Ishikawa (cell line): Measurements from ENCODE around the gene SCYL1.

Source experiments
- CEBPB ChIP-seq: IDR thresholded peaks from 2 replicates; pipeline ENCODE4 v1.6.1; 2012
- CREB1 ChIP-seq: IDR thresholded peaks from 2 replicates; pipeline ENCODE4 v1.6.1; 2012; ENCODE audit warnings: low read depth
- EGR1 ChIP-seq: IDR thresholded peaks from 2 replicates; pipeline ENCODE4 v1.6.1; 2012
- EP300 ChIP-seq: IDR thresholded peaks from 2 replicates; pipeline ENCODE4 v1.6.1; 2012; ENCODE audit warnings: borderline replicate concordance
- FOXM1 ChIP-seq: IDR thresholded peaks from 2 replicates; pipeline ENCODE4 v1.6.1; 2012; ENCODE audit warnings: low read depth, borderline replicate concordance
- NFIC ChIP-seq: IDR thresholded peaks from 2 replicates; pipeline ENCODE4 v1.6.1; 2012
- RAD21 ChIP-seq: IDR thresholded peaks from 2 replicates; pipeline ENCODE4 v1.6.1; 2012; ENCODE audit warnings: low read depth
- TAF1 ChIP-seq: IDR thresholded peaks from 2 replicates; pipeline ENCODE4 v1.6.1; 2012; ENCODE audit warnings: low read depth, mild to moderate bottlenecking
- TCF12 ChIP-seq: IDR thresholded peaks from 2 replicates; pipeline ENCODE4 v1.6.1; 2012; ENCODE audit warnings: low read depth
- TEAD4 ChIP-seq: IDR thresholded peaks from 2 replicates; pipeline ENCODE4 v1.6.1; 2012
- YY1 ChIP-seq: IDR thresholded peaks from 2 replicates; pipeline ENCODE4 v1.6.1; 2012; ENCODE audit warnings: low read depth
- ZBTB7A ChIP-seq: IDR thresholded peaks from 2 replicates; pipeline ENCODE4 v1.6.1; 2012; ENCODE audit warnings: low read depth
- TF ChIP-seq, protein P1 (sequence below): IDR thresholded peaks from 2 replicates; pipeline ENCODE4 v1.6.1; 2012
- TF ChIP-seq, protein P2 (sequence below): IDR thresholded peaks from 2 replicates; pipeline ENCODE4 v1.6.1; 2012
- TF ChIP-seq, protein P3 (sequence below): IDR thresholded peaks from 2 replicates; pipeline ENCODE4 v1.6.1; 2012; ENCODE audit warnings: low read depth, mild to moderate bottlenecking

The SCYL1 gene

DNA sequence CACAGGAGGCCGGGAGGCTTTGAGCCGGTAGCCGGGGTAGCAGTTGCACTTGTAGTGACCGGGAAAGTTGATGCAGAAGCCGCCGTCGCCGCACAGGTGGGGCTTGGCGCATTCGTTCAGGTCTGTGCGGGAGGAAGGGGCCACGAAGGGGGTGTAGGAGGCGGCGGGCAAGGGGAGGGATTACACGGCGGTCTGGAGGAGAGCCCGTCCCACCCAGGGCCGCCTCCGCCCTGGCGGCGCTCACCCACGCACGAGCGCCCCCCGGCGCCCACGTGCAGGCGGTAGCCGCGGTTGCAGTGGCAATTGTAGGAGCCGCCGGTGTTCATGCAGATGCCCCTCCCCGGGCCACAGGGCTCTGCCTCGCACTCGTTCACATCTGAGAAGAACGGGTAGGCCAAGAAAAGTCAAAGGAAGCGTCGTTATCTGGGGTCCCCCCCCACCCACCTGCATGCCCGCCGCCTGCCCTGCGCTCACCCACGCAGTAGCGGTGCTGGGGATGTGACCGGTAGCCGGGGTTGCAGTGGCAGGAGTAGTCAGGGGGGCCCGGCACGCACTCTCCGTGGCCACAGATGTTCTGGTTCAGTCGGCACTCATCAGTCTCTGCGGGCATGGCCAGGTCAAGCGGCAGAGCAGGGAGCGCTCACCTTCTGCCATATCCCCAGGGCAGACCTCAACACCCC, 22.7 kb downstream of the SCYL1 start:
- TF ChIP-seq ZBTB7A (no peak), EGR1 (no peak), YY1 (no peak), TEAD4 (no peak), TCF12 (no peak), NFIC (no peak), CREB1 (no peak), CEBPB (no peak)
- TF ChIP-seq, protein P1, sequence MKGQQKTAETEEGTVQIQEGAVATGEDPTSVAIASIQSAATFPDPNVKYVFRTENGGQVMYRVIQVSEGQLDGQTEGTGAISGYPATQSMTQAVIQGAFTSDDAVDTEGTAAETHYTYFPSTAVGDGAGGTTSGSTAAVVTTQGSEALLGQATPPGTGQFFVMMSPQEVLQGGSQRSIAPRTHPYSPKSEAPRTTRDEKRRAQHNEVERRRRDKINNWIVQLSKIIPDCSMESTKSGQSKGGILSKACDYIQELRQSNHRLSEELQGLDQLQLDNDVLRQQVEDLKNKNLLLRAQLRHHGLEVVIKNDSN, result no peak
- TF ChIP-seq, protein P2, sequence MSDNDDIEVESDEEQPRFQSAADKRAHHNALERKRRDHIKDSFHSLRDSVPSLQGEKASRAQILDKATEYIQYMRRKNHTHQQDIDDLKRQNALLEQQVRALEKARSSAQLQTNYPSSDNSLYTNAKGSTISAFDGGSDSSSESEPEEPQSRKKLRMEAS, result no peak

DNA sequence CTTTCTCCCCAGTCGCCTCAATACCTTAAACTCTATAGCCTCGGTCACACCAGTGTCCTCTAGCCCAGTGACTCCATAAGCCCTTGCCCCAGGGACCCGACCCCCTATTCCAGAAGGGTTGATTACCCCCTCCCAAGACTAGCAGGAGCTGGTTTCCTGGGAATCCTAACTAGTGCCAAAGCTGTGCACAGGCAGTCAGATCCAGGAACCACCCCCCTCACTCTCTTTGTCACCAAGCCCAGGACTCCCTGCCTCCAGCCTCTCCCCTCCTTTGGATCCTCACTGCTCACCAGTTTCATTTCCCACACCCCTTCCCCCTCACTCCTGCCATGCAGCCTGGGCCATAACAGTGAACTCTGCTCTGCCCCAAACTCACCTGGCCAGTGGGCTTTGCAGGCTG, 23.5 kb downstream of the SCYL1 start:
- no peak for TF ChIP-seq NFIC

DNA sequence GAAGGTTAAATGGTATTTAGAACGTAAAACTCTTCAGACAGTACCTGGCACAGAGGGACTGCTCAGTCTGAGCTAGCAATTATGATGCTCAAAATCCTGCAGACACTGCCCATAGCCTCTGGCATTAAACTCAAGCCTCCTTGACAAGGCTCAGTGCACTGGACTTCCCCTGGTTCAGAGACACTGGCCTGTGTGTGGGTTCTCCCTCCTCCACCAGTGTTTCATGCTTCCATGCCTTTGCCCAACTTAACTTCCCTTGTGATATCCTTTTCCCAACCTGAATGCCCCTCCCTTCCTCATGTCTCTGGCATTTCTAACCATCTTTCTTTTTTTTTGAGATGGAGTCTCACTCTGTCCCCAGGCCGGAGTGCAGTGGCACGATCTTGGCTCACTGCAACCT, 24.2 kb downstream of the SCYL1 start:
- TF ChIP-seq, protein P1, result no peak
- TF ChIP-seq ZBTB7A (no peak), EGR1 (no peak), CREB1 (no peak), YY1 (no peak)

DNA sequence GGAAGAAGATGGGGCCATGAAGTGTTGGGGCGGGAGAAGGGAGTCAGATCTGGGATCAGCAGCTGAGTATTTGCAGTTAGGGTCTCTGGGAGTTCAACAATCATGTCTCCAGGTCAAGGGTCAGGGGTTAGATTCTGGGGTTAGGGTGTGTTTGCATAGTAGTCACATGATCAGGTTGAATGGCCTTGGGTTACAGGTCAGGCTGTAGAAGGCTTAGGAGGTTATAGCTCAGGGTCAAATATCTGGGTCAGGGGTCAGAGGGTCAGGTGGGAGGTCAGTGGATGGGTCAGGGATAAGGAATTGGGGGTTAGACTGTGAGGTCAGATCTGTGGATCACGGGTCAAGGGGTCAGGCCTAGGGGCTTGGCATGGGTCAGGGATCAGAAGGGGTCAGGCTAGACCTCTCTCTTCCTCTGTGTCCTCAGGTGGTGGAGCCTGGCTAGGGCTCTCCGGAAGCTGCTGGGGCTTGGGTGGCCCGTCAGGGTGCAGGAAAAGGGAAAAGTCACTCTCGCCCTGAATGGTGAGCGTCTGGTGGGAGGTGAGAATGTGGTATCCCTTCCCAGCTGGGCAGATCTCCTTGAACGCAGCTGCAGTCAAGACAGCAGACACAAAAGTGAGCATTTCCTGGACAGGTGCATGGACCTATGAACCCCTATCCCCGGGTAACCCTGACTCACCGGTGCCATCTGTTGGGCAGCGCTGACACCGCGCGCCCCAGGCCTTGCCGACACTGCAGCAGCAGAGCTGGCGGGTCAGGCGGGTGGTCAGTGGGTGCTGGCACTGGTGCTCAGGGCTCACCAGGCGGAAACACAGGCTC, 26.9 kb downstream of the SCYL1 start:
- TF ChIP-seq RAD21 (peak; percentile 58), CREB1 (no peak), FOXM1 (no peak), TEAD4 (no peak)
- TF ChIP-seq, protein P1, result no peak

DNA sequence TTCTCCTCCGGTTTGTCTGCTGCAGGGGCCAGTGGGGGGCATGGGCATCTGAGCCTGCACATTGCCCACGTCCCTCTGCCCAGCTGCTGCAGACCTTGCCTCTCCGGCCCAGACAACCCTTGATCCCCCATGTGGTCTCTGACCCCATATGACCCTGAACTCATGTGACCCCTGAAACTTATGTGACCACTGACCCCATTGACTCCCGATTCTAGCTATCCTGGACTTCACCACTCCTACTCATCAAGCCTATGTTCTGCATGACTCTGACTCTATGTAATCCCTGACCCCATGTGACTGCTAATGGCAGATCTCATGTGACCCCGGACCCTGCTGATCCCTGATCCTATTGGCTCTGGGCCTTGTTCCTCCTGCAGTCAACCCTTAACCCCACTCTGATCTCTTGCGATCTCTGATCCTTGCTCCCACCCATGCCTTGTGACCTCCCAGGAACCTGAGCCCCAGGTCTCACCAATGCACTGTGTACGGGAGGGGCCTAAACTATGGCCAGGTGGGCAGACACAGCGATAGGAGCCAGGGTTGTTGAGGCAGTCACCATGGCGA, 27.6 kb downstream of the SCYL1 start:
- TF ChIP-seq RAD21 (no peak), YY1 (no peak), CREB1 (no peak)
- TF ChIP-seq, protein P1, result peak; percentile 56; the same call in 1 of the 2 replicates

DNA sequence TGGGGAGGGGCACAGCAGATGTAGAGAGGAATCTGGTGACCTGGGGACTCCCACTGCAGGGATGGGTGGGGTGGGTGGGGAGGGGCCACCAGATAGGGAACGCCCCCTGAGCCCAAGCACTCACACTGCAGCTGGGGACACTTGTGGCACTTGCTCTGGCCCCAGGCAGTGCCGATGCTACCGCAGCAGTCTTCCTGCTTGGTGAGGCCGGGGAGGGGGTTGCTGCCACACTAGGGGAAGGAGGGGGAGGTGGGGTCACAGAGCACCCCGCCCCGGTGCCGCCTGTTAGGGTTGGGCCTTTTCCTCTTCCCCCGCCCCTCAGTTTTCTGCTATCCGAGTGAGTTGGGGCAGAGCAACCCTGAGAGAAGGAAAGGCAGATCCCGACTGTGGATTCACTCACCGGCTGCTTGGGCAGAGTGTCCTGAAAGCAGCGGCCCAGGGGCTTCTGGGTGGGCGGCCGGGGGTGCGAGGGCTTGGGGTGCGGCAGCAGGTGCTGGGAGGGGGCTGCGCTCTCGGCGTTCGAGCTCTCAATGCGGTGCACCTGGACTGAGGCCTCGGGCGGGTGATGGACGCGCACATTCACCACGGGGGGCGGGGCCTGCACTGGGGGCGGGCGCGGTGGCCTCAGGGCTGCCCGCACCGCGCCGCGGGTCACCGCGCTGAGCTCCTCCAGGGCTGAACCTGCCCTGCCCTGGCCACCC, 28.6 kb downstream of the SCYL1 start:
- TF ChIP-seq EGR1 (no peak), ZBTB7A (no peak), TAF1 (no peak), CREB1 (no peak), RAD21 (no peak), EP300 (no peak), FOXM1 (no peak)
- TF ChIP-seq, protein P3, sequence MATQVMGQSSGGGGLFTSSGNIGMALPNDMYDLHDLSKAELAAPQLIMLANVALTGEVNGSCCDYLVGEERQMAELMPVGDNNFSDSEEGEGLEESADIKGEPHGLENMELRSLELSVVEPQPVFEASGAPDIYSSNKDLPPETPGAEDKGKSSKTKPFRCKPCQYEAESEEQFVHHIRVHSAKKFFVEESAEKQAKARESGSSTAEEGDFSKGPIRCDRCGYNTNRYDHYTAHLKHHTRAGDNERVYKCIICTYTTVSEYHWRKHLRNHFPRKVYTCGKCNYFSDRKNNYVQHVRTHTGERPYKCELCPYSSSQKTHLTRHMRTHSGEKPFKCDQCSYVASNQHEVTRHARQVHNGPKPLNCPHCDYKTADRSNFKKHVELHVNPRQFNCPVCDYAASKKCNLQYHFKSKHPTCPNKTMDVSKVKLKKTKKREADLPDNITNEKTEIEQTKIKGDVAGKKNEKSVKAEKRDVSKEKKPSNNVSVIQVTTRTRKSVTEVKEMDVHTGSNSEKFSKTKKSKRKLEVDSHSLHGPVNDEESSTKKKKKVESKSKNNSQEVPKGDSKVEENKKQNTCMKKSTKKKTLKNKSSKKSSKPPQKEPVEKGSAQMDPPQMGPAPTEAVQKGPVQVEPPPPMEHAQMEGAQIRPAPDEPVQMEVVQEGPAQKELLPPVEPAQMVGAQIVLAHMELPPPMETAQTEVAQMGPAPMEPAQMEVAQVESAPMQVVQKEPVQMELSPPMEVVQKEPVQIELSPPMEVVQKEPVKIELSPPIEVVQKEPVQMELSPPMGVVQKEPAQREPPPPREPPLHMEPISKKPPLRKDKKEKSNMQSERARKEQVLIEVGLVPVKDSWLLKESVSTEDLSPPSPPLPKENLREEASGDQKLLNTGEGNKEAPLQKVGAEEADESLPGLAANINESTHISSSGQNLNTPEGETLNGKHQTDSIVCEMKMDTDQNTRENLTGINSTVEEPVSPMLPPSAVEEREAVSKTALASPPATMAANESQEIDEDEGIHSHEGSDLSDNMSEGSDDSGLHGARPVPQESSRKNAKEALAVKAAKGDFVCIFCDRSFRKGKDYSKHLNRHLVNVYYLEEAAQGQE, result no peak
- TF ChIP-seq, protein P1, result no peak
- TF ChIP-seq, protein P2, result no peak
